Breast epithelium (tissue), 4 donors: ENCODE results near the gene DAG1. TPM values are rescaled to one million over a fixed set of nuclear protein-coding genes. Genes with fewer than 3 reads are reported as not detected.
A peak's percentile ranks its signal among the peaks of the same experiment; 100 is the strongest.
"Not testable (repeated sequence)": the region's sequence is repeated elsewhere in the genome, so short reads cannot be mapped to it uniquely, and the experiment has no call there.

Source experiments
- DNase-seq, 2 donors: peaks; one replicate each; pipeline ENCODE4 v3.0.0-alpha.2; 2019; ENCODE audit warnings: low spot score in 2 of 2
- H3K27ac ChIP-seq, 2 donors: fragments of 200-600 bp; sonication (generic) in 1 of 2; one replicate each; pipeline ENCODE4 v1.5.1; 2016 to 2019; ENCODE audit warnings: mild to moderate bottlenecking in 1 of 2
- H3K27me3 ChIP-seq, 2 donors: fragments of 200-600 bp; sonication (generic) in 1 of 2; one replicate each; pipeline versions ENCODE4 v1.5.1 to v1.6.0; 2017 to 2019; ENCODE audit warnings: control low read depth in 1 of 2, mild to moderate bottlenecking in 1 of 2
- H3K36me3 ChIP-seq: fragments of 200-600 bp; one replicate; pipeline ENCODE4 v1.5.1; 2019
- H3K4me1 ChIP-seq, 2 donors: fragments of 200-600 bp; sonication (generic); one replicate each; pipeline ENCODE4 v1.5.1; 2016 to 2019; ENCODE audit warnings: control low read depth in 1 of 2
- H3K4me3 ChIP-seq, 3 donors: fragments of 200-600 bp; sonication (generic); 1 replicate in 2 of 3; 2 replicates in 1 of 3; pipeline ENCODE4 v1.5.1; 2016 to 2019; ENCODE audit warnings: mild to moderate bottlenecking in 3 of 3, moderate library complexity in 2 of 3
- H3K9me3 ChIP-seq, 2 donors: fragments of 200-600 bp; sonication (generic) in 1 of 2; one replicate each; pipeline ENCODE4 v1.5.1; 2016 to 2019; ENCODE audit warnings: control low read depth in 1 of 2
- POLR2A ChIP-seq: fragments of 450-650 bp; IDR thresholded peaks from one replicate; pipeline ENCODE4 v1.6.1; 2016; ENCODE audit warnings: antibody characterized with exemption, mild to moderate bottlenecking, moderate library complexity
- POLR2AphosphoS5 ChIP-seq, 3 donors: sonication (generic); formaldehyde crosslinking; IDR thresholded peaks; one replicate each; pipeline ENCODE4 v1.6.1; 2017; ENCODE audit warnings: antibody characterized with exemption in 3 of 3
- intact Hi-C: fragments of 100-400 bp; cut with DNase I; formaldehyde crosslinking; loops from one replicate; pipeline ENCODE4 v1.15.1; 2023; ENCODE audit warnings: low total_unique reads
- total RNA-seq, 3 donors: library from RNA; depleted of rRNA; stranded (reverse); fragments of >200 nt; gene quantifications; one replicate each; pipeline ENCODE4 v1.1.0, GENCODE V29; 2016
- TF ChIP-seq, protein P1 (sequence below), 3 donors: fragments of 450-650 bp; IDR thresholded peaks; one replicate each; pipeline ENCODE4 v1.5.1; 2016 to 2017; ENCODE audit warnings: antibody characterized with exemption in 3 of 3, mild to moderate bottlenecking in 3 of 3, moderate library complexity in 3 of 3

The DAG1 gene
- total RNA-seq, 3 donors from 2014 or later = 37.1 to 56.6 (median 44.6) TPM

DNA sequence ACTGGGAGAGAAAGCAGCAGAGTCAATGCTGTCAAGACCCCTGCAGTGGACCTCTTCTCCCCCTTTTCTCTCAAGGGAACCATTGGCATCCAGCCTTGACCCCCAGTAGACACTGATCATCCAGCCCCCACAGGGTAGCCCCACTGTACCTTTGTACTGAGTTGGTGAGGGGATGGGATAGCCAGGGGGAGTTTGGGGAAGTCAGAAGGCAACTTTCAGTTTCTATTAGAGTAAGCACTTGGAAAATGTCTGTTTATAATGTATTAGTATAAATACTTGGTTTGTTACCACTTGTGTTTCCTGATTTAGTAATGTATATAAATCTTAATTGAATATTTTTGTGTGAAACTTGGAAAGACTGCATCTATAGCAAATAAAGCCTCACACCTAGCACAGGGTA lies 25.0 kb downstream of the DAG1 start:
- H3K4me3 ChIP-seq = no peak overlapping the region
- no peaks in the 10 kb centered on the region for H3K9me3 ChIP-seq
- no peaks in the 10 kb centered on the region for H3K4me1 ChIP-seq
- TF ChIP-seq POLR2AphosphoS5 (IDR thresholded peaks at IDR 0.05) (no peak), POLR2A (no peak)
- TF ChIP-seq, protein P1, sequence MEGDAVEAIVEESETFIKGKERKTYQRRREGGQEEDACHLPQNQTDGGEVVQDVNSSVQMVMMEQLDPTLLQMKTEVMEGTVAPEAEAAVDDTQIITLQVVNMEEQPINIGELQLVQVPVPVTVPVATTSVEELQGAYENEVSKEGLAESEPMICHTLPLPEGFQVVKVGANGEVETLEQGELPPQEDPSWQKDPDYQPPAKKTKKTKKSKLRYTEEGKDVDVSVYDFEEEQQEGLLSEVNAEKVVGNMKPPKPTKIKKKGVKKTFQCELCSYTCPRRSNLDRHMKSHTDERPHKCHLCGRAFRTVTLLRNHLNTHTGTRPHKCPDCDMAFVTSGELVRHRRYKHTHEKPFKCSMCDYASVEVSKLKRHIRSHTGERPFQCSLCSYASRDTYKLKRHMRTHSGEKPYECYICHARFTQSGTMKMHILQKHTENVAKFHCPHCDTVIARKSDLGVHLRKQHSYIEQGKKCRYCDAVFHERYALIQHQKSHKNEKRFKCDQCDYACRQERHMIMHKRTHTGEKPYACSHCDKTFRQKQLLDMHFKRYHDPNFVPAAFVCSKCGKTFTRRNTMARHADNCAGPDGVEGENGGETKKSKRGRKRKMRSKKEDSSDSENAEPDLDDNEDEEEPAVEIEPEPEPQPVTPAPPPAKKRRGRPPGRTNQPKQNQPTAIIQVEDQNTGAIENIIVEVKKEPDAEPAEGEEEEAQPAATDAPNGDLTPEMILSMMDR (IDR thresholded peaks at IDR 0.05) = no peak
- DNase-seq = no peak
- peak overlapping the region; percentile 8 to 58 for H3K27ac ChIP-seq
- no peaks in the 10 kb centered on the region for H3K36me3 ChIP-seq
- intact Hi-C loops = no loop called here
- H3K27me3 ChIP-seq = no peaks in the 10 kb centered on the region

DNA sequence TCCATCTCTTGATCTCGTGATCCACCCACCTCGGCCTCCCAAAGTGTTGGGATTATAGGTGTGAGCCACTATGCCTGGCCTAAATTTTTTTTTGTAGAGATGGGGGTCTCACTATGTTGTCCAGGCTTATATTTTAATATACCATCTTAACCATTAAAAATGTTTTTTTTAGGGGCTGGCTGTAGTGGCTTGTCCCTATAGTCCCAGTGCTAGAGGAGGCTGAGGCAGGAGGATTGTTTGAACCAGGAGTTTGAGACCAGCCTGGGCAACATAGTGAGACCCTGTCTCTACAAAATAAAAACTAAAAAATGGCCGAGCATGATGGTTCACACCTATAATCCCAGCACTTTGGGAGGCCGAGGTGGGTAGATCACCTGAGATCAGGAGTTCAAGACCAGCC lies 26.8 kb downstream of the DAG1 start:
- H3K36me3 ChIP-seq, DNase-seq, intact Hi-C loops, H3K9me3 ChIP-seq, H3K4me1 ChIP-seq, H3K27ac ChIP-seq, H3K27me3 ChIP-seq, H3K4me3 ChIP-seq: not testable (repeated sequence)

DNA sequence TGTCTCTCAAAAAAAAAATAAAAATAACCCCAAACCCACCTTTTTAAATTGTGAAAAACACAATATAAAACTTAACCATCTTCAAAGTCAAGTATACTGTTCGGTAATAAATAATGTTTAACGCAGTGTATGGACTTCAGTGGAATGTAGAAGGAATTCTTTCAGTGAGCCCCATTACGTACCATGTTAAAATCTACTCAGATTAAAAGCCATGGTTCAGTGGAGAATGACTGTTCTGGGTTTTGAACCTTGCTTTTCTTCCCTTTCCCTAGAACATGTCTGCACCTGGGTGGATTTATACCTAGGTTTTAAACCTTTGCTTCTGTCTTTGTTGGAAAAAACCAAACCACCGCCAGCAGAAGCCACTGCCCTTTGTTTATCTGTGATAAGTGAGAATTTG lies 27.5 kb downstream of the DAG1 start:
- H3K9me3 ChIP-seq = no peaks in the 10 kb centered on the region
- H3K27me3 ChIP-seq = no peaks in the 10 kb centered on the region
- no peaks in the 10 kb centered on the region for H3K4me1 ChIP-seq
- no peak for TF ChIP-seq POLR2A
- TF ChIP-seq POLR2AphosphoS5 (IDR thresholded peaks at IDR 0.05) = no peak
- TF ChIP-seq, protein P1 (IDR thresholded peaks at IDR 0.05) = no peak
- DNase-seq = no peak
- H3K36me3 ChIP-seq = no peaks in the 10 kb centered on the region
- intact Hi-C loops = no loop called here
- no peak overlapping the region for H3K27ac ChIP-seq
- H3K4me3 ChIP-seq = no peak overlapping the region

DNA sequence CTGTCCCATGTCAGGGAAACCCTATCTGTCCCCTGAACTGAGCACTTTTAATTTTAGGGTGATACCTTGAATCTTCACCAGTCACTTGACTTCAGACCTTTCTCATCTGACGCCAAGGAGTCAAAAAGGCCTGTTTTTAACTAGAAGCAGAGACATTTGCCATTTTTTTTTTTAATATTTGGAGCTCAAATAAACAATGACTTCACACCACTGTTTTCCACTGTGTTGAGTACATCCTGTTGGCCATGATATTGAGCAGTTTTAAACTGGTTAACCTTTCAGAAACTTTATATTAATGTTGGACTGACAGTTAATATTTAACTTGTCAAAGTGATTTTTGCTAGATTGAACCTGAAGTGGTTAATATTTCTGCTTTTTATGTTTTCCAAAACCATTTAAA lies 28.2 kb downstream of the DAG1 start:
- no peak overlapping the region for H3K4me3 ChIP-seq
- intact Hi-C loops = no loop called here
- H3K36me3 ChIP-seq = no peaks in the 10 kb centered on the region
- TF ChIP-seq POLR2AphosphoS5 (IDR thresholded peaks at IDR 0.05) (no peak), POLR2A (no peak)
- TF ChIP-seq, protein P1 (IDR thresholded peaks at IDR 0.05) = no peak
- H3K27ac ChIP-seq = no peak overlapping the region
- no peaks in the 10 kb centered on the region for H3K4me1 ChIP-seq
- no peaks in the 10 kb centered on the region for H3K27me3 ChIP-seq
- no peak for DNase-seq
- H3K9me3 ChIP-seq = no peaks in the 10 kb centered on the region

DNA sequence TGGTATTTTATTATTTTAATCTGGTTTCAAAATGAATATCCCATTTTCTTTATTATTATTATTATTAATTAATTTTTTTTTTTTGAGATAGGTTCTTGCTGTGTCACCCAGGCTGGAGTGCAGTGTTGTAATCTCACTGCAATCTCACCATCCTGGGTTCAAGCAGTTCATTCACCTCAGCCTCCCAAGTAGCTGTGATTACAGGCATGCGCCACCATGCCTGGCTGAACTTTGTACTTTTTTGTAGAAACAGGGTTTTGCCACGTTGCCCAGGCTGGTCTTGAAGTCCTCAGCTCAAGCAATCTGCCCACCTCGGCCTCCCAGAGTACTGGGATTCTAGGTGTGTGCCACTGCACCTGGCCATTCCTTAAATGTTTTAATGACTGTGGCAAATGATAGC lies 28.6 kb downstream of the DAG1 start:
- Histone ChIP-seq H3K4me1 (no peaks in the 10 kb centered on the region), H3K36me3 (no peaks in the 10 kb centered on the region), H3K4me3 (no peak overlapping the region), H3K27ac (no peak overlapping the region), H3K27me3 (no peaks in the 10 kb centered on the region), H3K9me3 (no peaks in the 10 kb centered on the region)
- intact Hi-C loops = no loop called here
- DNase-seq = no peak
- TF ChIP-seq, protein P1 (IDR thresholded peaks at IDR 0.05) = no peak
- TF ChIP-seq POLR2AphosphoS5 (IDR thresholded peaks at IDR 0.05) = no peak
- no peak for TF ChIP-seq POLR2A

DNA sequence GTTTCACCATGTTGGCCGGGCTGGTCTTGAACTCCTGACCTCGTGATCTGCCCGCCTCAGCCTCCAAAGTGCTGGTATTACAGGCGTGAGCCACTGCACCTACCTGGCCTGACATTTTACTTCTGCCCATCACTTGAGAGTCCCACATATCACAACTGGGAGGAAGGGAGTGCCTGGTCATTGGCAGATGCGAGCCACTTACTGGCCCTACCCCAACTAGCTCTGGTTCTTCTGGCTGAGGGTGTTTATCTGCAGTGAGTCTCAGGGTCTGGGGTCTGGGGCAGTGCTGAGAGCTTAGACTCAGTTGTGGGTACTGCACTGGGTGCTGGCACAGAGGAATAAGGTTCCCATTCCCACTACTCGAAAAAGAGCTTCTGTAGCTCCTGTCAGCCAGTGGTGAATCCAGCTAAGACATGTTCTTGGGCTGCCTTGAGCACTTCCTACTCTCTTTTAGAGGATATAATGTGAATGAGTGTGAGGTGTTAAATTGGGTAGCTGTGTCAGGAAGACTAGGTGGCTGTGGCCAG lies 30.2 kb downstream of the DAG1 start:
- H3K36me3 ChIP-seq = no peaks in the 10 kb centered on the region
- no peak for DNase-seq
- intact Hi-C loops = no loop called here
- H3K4me3 ChIP-seq = no peak overlapping the region
- H3K27me3 ChIP-seq = no peaks in the 10 kb centered on the region
- no peaks in the 10 kb centered on the region for H3K9me3 ChIP-seq
- H3K27ac ChIP-seq = peak overlapping the region; percentile 81 to 87
- TF ChIP-seq, protein P1 (IDR thresholded peaks at IDR 0.05) = no peak
- no peak for TF ChIP-seq POLR2A
- no peak for TF ChIP-seq POLR2AphosphoS5 (IDR thresholded peaks at IDR 0.05)
- H3K4me1 ChIP-seq = no peaks in the 10 kb centered on the region
